HG02981 (cell line): ENCODE data around the gene PTPN2.

ENCODE experiments used
- ATAC-seq: cut with Tn5 transposase; IDR thresholded peaks from one replicate; pipeline ENCODE4 v1.9.1; 2021; ENCODE audit warnings: mild to moderate bottlenecking, moderate library complexity; ENCODE audit not compliant: unreplicated experiment

The PTPN2 gene

DNA sequence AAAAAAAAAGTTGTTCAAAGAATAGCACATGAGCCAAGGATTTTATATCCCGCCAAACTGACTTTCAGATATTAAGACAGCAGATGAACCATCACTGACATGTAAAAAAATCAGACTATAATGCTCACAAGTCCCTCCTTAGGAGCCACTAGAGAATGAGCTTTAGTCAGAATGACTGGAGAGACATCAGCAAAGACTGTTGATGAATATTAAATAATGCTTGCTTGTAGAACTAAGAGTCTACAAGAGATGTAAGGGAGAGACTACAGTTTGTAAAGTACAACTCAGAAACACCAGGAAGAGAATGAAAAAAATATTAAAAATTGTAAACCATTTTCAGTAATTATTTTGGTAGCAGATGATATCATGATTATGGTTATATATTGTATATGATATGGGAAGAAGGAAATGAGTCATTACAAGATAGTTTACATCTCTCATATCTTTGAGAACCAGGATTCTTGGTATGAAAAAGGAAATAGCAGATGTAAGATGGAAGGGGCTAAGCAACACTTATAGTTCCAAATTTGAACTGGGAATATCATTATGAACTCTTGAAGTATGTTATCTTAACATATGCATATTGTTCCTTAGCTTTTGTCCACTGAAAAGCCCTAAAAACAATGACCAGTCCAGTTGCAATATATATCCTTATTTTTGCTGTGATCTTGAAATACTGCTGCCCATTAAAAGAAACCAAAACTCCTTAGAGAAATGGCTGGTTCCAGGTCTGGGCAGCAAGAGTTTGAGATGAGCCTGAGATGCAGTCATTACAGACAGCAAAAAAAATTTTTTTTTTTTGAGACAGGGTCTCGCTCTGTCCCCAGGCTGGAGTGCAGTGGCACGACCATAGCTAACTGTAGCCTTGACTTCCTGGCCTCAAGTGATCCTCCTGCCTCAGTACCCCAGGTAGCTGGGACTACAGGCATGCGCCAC lies 55.7 kb downstream of the PTPN2 start:
- ATAC-seq: no peak

DNA sequence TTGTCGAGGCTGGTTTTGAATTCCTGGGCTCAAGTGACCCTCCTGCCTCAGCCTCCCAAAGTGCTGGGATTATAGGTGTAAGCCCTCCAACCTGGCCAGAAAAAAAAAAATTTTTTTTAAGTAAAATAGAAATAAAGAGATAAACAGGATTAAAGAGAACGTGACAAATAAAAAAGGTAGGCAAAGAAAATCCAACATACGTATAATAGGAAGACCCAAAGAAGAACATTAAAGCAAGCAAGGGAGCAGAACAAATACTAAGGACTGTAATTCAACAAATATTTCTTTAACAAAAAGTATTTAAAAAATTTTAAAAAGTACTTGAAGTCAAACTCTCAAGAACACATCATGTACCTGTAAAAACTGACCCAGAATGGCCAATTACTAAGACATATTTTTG lies 56.4 kb downstream of the PTPN2 start:
- no peak for ATAC-seq

DNA sequence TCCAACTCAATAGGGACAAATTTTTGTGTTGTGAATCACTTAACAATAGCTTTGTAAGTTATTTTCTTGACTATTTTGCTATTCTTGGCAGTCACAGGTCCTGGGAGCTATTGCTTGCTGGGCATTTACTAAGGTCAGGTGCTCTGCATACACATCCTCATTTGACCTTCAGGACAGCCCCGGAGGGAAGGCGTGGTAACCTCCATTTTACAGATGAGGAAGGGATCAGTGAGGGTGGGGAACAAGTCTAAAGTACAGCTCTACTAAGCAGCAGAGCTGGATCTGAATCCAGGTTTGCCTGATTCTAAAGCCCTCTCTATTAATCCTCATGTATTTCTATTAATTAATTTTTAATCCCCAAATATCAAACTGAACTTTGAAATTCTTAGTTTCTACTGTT lies 58.8 kb downstream of the PTPN2 start:
- ATAC-seq: no peak

DNA sequence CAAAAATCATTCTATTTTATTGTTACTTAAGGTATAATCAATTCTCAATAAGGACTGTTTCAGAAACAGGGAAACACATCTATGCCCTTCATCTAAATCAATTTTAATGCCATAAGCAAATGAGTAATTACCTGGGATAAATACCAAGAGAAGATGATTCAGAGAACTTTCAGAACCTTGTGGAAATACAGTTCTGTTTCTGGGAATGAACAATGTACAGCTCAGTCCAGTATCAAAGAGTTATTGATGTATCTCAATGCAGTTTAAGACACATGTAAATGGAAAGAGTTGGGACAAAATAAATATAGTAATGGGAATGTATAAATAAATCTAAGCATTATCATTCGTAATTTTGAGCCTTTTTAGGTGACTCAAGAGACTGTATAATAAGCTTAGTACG lies 60.1 kb downstream of the PTPN2 start:
- no peak for ATAC-seq

DNA sequence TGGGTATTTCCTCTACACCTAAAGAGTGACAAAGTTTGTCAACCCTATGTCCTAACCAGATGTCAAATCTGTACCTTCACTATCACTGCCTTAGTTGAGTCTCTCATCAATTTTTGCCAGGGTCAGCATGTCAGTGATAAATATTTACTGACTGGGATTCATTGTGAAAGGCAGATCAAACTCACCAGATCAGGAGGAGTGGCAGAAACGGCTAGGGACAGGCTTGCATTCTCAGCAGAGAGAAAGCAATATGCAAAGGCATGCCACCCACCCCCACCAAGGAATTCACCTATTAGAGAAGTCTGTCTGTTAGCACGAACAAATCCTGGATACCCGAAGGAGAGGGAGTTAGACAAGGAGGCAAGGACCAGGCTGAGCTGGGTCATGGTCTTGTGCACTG lies 62.6 kb downstream of the PTPN2 start:
- ATAC-seq: no peak

DNA sequence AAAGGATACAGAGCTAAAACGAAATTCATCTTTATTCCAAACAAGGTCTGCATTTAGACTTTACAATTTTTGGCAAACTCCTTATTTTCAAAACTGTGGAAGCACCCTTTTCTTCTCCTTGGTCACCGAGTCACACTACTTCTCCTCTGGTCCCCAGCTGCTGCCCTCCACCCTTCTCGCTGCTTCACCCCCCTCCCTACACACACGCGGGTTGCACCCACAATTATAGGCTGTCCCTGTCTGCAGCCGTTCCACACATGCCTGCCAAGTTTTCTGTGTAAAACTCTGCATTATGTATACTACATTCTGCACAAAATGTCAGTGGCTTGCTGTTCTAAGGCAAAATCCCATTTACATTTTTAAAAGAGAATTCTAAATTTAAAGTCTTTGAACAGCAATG lies 63.5 kb downstream of the PTPN2 start:
- ATAC-seq: no peak

DNA sequence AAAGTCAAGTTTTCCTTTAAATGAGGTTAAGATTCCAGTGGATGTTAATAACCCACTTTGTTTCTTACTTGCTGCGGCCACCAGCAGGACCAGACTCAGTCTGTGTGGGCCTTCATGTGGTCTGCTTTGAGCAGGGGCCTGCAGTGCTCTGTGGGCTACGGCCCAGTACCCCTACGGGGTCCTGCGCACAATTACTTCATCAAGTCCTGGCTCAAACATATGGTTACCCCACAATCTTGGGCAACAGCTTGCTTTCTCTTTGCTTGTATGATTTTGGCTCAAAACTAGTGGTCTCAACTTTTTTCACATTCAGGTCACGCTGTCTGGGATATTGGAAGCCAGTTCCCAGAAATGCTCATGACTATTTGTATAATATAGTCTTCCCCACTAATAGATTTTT lies 64.2 kb downstream of the PTPN2 start:
- no peak for ATAC-seq

DNA sequence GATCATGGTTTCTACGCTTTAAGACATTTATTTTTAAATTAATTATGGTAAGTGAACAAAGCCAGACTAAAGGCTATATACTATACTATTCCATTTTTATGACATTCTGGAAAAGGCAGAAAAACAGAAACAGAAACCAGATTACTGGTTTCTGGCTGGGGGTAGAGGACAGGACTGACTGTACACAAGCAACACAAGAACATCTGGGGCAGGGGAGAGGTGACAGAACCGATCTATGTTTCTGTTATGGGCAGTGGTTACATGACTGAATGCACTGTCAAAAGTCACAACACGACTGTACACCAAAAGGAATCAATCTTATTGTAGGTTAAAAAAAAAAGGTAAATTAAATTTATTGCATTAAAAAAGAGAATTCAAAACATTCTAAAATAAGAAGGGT lies 64.7 kb downstream of the PTPN2 start:
- ATAC-seq: peak; percentile 97

DNA sequence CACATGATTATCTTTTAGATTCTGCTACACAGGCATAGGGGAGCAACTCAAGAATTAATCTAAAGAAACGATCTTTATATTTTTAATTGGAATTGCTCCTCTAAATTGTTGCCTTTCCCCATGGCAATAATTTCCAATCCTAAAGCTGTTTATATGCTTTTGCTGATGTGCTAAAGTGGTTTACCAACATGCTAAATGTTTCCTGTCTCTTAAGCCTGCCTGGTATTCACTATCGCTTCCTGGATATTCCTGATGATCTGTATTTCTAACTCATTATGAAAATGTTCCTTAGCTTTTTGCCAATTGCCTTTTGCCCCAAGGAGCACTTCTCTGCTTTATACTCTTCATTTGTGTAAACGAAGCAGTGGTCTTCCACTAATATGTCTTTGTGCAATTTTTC lies 65.8 kb downstream of the PTPN2 start:
- no peak for ATAC-seq

DNA sequence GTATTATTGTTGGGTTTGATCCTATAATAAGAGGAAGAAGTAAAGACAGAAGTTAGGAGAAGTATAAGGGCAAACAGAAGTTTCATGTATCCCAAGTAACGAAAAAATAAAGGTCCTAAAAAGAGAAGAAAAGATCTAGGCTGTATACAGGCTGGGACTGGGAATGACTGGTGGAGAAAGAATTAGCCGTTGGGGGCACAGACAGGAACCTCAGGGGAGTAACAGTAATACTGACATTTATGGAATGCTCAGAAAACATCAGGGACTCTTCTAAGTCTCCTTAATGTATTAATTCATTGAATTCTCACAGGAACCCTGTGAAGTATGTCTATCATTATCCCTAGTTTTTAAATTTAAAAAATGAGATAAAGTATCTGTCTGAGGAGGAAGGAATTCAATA lies 67.6 kb downstream of the PTPN2 start:
- no peak for ATAC-seq

DNA sequence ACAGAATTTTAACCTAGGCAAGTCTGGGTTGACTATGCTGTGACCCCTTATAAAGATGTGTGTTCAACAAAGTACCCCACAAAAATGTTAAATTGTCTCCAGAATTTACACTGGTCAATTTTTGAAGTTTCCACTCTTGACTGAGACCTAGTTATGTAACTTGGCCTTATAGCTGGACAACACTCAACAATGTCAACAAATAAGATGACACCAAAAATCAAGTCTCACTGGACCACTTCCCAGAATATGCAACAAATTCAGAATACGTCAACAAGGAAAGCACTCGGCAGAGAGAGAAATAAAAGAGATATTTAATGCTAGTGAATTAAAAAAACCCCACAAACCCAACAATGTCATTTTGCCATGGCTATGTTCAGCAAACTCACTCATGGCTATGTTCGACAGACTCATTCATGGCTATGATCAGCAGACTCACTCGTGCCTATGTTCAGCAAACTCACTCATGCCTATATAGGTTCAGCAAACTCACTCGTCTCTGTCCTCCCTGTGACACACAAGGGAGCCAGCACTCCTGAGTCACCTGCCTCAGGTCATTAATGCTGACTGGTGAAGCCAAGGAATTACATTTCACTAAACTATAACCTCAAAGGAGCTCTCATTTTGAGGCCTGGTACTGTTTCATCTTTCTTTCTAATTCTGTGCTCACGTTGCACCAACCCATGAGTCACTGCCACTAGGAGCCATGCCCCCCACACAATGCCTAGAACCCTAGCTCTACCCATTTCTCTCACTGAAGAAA lies 72.7 kb downstream of the PTPN2 start:
- ATAC-seq: no peak

DNA sequence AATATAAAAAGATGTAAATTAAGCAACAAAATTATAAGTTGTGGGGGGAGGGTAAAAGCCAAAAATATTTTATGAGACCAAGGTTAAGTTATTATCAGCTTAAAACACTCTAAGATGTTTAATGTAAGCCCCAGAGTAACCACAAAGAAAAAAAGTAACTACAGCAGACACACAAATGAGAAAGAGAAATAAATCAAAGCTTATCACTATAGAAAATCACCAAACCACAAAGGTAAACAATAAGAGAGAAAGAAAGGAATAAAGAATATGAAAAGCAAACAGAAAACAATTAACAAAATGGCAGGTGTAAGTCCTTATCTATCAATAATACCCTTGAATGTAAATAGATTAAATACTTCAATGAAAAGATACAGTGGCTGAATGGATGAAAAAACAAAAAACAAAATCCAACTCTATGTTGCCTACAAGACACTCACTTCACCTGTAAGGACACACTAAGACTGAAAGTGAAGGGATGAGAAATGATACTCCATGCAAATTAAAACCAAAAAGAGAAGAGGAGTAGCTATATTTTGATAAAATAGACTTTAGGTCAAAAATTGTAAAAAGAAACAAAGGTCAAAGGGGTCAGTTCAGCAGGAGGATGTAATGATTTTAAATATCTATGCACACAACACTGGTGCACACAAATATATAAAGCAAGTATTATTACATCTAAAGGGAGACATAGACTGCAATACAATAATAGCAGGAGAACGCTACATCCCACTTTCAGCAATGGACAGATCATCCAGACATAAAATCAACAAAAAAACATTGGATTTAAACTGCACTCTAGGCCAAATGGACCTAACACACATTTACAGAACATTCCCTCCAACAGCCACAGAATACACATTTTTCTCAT lies 80.7 kb downstream of the PTPN2 start:
- no peak for ATAC-seq

DNA sequence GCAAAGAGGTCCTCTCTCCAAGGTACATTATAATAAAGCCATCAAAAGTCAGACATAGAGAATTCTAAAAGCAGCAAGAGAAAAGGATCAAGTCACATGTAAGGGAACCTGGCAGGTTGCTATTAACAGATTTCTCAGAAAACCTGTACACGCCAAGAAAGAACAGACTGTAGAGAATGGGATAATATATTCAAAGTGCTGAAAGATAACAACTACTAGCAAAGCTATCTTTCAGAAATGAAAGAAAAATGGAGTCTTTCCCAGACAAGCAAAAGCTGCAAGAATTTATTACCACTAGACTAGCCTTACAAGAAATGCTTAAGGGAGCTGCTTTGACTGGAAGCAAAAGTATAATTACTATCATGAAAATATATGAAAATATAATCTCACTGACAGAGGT lies 81.5 kb downstream of the PTPN2 start:
- no peak for ATAC-seq

DNA sequence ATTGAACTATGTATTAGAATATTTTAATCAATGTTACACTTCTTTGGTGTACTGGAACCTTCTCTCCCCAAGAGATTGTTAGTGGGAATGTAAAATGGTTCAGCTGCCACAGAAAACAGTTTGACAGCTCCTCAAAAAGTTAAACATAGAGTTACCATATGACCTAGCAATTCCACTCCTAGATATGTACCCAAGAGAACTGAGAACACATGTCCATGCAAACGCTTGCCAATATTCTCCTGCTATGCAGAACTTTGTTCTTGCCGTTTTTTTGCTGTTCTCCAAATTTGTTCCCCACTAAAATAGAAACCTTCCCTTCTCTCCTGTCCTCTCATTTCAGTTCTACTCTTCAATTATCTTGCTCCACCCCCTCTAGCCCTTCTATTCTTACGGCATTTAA lies 87.6 kb downstream of the PTPN2 start:
- no peak for ATAC-seq

DNA sequence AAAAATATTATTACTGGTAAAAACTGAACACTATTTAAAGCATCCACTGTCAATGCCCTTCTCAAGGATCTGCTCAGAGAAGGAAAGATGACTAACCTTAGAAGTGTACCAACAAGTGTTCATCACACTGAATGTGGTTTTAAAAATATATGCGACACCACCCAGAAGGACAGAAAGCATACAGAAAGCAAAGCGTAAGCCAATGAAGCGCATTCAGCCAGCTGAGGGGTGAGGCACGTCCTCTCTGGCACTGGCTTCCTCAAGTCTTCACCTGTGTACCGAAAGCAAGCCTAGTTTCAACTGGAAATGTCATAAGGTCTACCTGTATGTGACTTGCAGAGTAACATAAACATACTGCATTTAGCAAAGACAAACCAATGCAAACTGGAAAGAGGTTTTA lies 92.4 kb downstream of the PTPN2 start:
- no peak for ATAC-seq

DNA sequence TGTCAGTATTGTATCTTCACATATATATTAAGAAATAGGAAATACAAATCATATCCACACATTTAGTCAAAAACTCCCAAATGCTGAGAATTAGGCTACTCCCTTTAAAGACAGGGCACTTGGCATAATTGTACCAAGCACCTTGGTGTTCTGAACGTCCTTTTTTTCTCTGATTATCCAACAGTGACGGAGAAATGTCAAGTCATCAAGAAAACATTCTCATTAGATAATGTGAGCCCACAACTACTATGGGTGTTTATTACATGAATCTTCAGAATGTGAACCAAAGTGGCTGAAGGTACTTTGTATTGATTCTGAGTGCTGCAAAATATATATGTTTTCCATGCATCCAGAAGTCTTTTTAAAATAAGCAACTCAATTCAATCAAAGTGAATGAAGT lies 97.4 kb downstream of the PTPN2 start:
- ATAC-seq: no peak

DNA sequence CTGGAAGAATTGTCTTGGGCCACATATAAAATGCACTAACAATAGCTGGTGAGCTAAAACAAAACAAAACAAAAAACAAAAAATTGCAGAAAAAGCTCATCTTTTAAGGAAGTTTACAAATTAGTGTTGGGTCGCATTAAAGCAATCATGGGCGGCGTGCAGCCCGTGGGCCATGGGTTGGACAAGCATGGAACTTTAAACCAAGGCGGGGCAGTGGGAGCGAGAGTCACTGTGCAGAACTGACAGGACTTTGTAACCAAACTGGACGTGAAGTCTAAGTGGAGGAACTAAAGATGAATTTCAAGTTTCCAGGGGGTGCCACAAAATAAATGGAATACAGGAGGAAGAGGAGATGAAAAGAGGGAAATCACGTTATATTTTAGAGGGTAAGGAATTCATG lies 100.5 kb downstream of the PTPN2 start:
- no peak for ATAC-seq

DNA sequence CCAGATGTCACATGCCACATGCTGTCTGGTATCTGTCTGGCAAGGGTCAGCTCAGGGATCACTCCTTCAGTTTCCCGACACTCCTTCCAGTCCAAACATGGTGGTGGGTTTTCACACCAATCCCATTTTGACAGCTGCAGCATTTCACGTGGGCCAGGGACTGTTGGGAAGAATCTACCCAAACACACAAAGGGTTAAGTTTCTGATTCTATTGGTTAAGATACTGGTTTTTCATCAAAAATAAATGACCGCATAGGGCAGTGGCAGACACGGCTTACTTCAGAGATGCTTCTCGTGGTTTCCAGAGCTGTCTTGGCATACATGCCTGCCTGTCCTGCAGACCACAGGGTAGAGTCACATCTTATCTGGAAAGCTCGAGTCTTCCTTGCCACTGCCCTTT lies 101.5 kb downstream of the PTPN2 start:
- ATAC-seq: no peak

DNA sequence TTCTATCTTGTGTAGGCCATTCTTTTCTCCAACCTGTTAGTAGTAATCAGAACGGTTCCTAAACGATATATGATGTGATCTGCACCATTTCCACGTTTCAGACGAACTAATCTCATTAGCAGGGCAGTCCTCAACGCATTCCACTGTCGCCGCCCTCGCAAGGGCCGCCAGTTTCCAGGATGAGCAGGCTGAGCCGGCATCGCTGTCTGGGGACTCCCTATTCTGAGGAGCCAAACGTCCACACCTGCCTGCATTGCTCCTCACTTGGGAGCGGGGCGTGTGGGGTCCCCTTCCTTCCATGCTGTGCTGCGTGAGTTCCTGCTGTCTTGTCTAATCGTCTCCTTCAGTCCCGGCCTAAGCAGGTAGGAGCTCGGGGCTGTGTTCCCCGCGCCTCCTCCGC lies 104.6 kb downstream of the PTPN2 start:
- ATAC-seq: no peak

DNA sequence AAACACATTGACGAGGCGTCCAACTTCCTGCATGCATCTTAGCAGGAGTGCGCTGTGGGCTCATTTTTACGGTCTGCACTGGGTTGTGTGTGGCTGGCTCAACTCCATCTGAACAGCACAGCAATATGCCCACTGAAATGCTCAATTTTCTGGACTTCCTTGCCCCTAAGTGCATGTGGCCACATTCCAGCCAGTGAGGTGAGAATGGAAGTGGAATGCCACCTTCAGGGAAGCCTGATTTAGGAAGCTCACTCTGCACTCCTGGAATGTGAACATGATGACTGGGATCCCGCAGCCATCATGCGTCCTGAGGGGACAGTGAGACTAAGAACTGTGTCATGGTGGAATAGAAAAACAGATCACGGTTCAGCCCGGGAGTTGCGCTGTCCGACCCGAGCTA lies 105.0 kb downstream of the PTPN2 start:
- no peak for ATAC-seq

DNA sequence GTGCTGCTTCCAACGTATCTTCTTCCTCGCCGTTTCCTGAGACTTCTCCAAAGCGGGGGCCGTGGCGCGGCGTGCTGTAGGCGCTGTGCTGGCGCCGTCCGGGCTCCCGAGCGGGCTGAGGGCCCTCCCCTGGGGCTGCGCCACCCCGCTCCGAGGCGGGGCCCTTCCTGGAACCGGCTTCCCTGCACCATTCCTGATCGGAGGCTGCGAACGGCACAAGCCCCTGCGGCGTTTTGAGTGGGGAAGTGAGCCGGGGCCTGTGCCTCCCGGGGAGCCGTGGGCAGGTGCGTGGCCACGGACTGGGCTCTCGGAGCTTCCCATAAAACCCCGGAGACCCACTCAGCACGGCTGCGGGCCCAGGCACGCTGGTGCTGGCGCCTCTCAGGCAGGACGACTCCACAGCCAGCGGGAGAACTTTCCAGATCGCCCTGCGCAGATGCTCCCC lies 106.5 kb downstream of the PTPN2 start:
- no peak for ATAC-seq
